Measurements from ENCODE around the gene MYO6.

GRCh38 chr6:75808507-75808906, 59.5 kb downstream of the MYO6 start:
- TF ChIP-seq YY1 (IDR thresholded peaks at IDR 0.05; ENCODE audit: insufficient read depth, insufficient read length) = no peak
- TF ChIP-seq ZNF274 (IDR thresholded peaks at IDR 0.05; ENCODE audit: low read depth, low read length) = no peak
- TF ChIP-seq SUZ12 (IDR thresholded peaks at IDR 0.05; ENCODE audit: extremely low read depth, insufficient read depth, insufficient read length) = no peak
